DND-41 (cell line): ENCODE data around the gene ATP1A3.
"Not testable (repeated sequence)": the region's sequence is repeated elsewhere in the genome, so short reads cannot be mapped to it uniquely, and the experiment has no call there.

Experiments used
- ATAC-seq: fragments of 200-7000 bp; cut with Tn5 transposase; 3 replicates; pipeline ENCODE4 v1.9.1; 2021; ENCODE audit warnings: low read depth; ENCODE audit not compliant: insufficient read depth
- DNase-seq: peaks from one replicate; pipeline ENCODE4 v3.0.0-alpha.2; 2020
- H2AFZ ChIP-seq: 2 replicates; pipeline ENCODE4 v1.6.0; 2012; ENCODE audit warnings: low read depth, low read length
- H3K27ac ChIP-seq: 2 replicates; pipeline ENCODE4 v1.5.1; 2012; ENCODE audit warnings: low read length, inconsistent platforms
- H3K27me3 ChIP-seq: fragments of 200-600 bp; sonication (generic); 2 replicates; pipeline ENCODE4 v1.6.0; 2012; ENCODE audit warnings: low read length, mild to moderate bottlenecking, inconsistent platforms; ENCODE audit not compliant: insufficient read depth, poor library complexity
- H3K36me3 ChIP-seq: 2 replicates; pipeline ENCODE4 v1.5.1; 2012; ENCODE audit warnings: low read length, inconsistent platforms; ENCODE audit not compliant: insufficient read depth
- H3K4me1 ChIP-seq: 2 replicates; pipeline ENCODE4 v1.5.1; 2012; ENCODE audit warnings: mild to moderate bottlenecking, low read length; ENCODE audit not compliant: insufficient read depth
- H3K4me2 ChIP-seq: 2 replicates; pipeline ENCODE4 v1.6.0; 2012; ENCODE audit warnings: mild to moderate bottlenecking, moderate library complexity, low read length, inconsistent platforms; ENCODE audit not compliant: insufficient read depth
- H3K4me3 ChIP-seq, 2 experiments: fragments of 200-600 bp in 1 of 2; shearing (Covaris generic) in 1 of 2; 2 replicates each; pipeline ENCODE4 v1.5.1; 2012 to 2016; ENCODE audit warnings: inconsistent platforms in 2 of 2, low read length in 2 of 2, mild to moderate bottlenecking in 2 of 2, low read depth in 1 of 2, moderate library complexity in 1 of 2
- H3K79me2 ChIP-seq: 2 replicates; pipeline ENCODE4 v1.6.0; 2012; ENCODE audit warnings: low read length, inconsistent platforms; ENCODE audit not compliant: insufficient read depth
- H3K9ac ChIP-seq: 2 replicates; pipeline ENCODE4 v1.6.0; 2012; ENCODE audit warnings: low read depth, mild to moderate bottlenecking, inconsistent platforms, low read length, moderate library complexity
- H3K9me3 ChIP-seq: 2 replicates; pipeline ENCODE4 v1.5.1; 2012; ENCODE audit warnings: low read length, moderate library complexity, mild to moderate bottlenecking, inconsistent platforms; ENCODE audit not compliant: insufficient read depth, severe bottlenecking
- H4K20me1 ChIP-seq: 2 replicates; pipeline ENCODE4 v1.6.0; 2012; ENCODE audit warnings: low read length; ENCODE audit not compliant: insufficient read depth
- CTCF ChIP-seq: IDR thresholded peaks from 2 replicates; pipeline ENCODE4 v1.5.1; 2012; ENCODE audit warnings: borderline replicate concordance, low read length, moderate library complexity, mild to moderate bottlenecking; ENCODE audit not compliant: poor library complexity, severe bottlenecking; ENCODE audit errors: extremely low read depth
- EZH2 ChIP-seq: IDR thresholded peaks from 3 replicates; pipeline ENCODE4 v1.6.1; 2012; ENCODE audit warnings: borderline replicate concordance, low read depth, mild to moderate bottlenecking, moderate library complexity, low read length, inconsistent platforms; ENCODE audit not compliant: severe bottlenecking

Gene ATP1A3

GRCh38 chr19:42038666-42039065, 44.6 kb upstream of the ATP1A3 start:
- DNase-seq, result no peak
- H3K79me2 ChIP-seq, result no peaks in the 10 kb centered on the region
- H3K4me2 ChIP-seq, result no peak overlapping the region
- H3K4me3 ChIP-seq, result no peak overlapping the region
- H3K9me3 ChIP-seq, result no peaks in the 10 kb centered on the region
- peaks cover 9% of the 10 kb centered on the region for H3K4me1 ChIP-seq
- no peak for ATAC-seq
- H3K36me3 ChIP-seq, result no peaks in the 10 kb centered on the region
- TF ChIP-seq CTCF (no peak), EZH2 (no peak)
- no peaks in the 10 kb centered on the region for H3K27me3 ChIP-seq
- no peak overlapping the region for H3K27ac ChIP-seq
- no peaks in the 10 kb centered on the region for H4K20me1 ChIP-seq
- H3K9ac ChIP-seq, result no peak overlapping the region
- H2AFZ ChIP-seq, result no peak overlapping the region

GRCh38 chr19:42037649-42038048, 43.6 kb upstream of the ATP1A3 start:
- peaks cover 9% of the 10 kb centered on the region for H3K4me1 ChIP-seq
- TF ChIP-seq EZH2 (no peak), CTCF (no peak)
- no peak for ATAC-seq
- H3K27ac ChIP-seq, result no peak overlapping the region
- no peaks in the 10 kb centered on the region for H4K20me1 ChIP-seq
- no peak overlapping the region for H3K4me2 ChIP-seq
- H3K27me3 ChIP-seq, result no peaks in the 10 kb centered on the region
- no peaks in the 10 kb centered on the region for H3K79me2 ChIP-seq
- DNase-seq, result no peak
- H3K4me3 ChIP-seq, result no peak overlapping the region
- no peaks in the 10 kb centered on the region for H3K36me3 ChIP-seq
- H3K9ac ChIP-seq, result no peak overlapping the region
- no peak overlapping the region for H2AFZ ChIP-seq
- no peaks in the 10 kb centered on the region for H3K9me3 ChIP-seq

- not testable (repeated sequence) for H4K20me1 ChIP-seq, H3K79me2 ChIP-seq, H3K4me3 ChIP-seq, H3K4me1 ChIP-seq, H3K27ac ChIP-seq, H3K36me3 ChIP-seq, H3K9me3 ChIP-seq, H3K27me3 ChIP-seq
- Histone ChIP-seq H3K4me2 (peak overlapping the region; percentile 43), H3K9ac (peak overlapping the region; percentile 27), H2AFZ (peak overlapping the region; percentile 52; the same call in 1 of the 2 replicates)
- peak; percentile 76 for DNase-seq
- ATAC-seq, result peak; percentile 98
- peak; percentile 94 for TF ChIP-seq CTCF
These were observed 40.8 kb upstream of the ATP1A3 start for GRCh38 chr19:42034640-42035391.
